GM06990 (cell line): ENCODE data around the gene USP6.

Experiments used
- DNase-seq: peaks from one replicate; pipeline ENCODE4 v3.0.0-alpha.2; 2011; ENCODE audit not compliant: insufficient read length; ENCODE audit errors: extremely low read depth
- H3K27me3 ChIP-seq: replicated peaks from 2 replicates; pipeline ENCODE4 v1.6.0; 2011; ENCODE audit warnings: low read length; ENCODE audit not compliant: control insufficient read depth, insufficient read depth
- H3K36me3 ChIP-seq: 2 replicates; pipeline ENCODE4 v1.5.1; 2011; ENCODE audit warnings: low read length; ENCODE audit not compliant: control insufficient read depth, insufficient read depth
- H3K4me3 ChIP-seq: replicated peaks from 2 replicates; pipeline ENCODE4 v1.5.1; 2011; ENCODE audit warnings: low read depth, mild to moderate bottlenecking, control low read depth, low read length
- CTCF ChIP-seq: IDR thresholded peaks from 2 replicates; pipeline ENCODE4 v1.5.1; 2011; ENCODE audit warnings: low read length, control low read depth, mild to moderate bottlenecking, inconsistent platforms; ENCODE audit not compliant: insufficient read depth, poor library complexity, severe bottlenecking

USP6 gene

DNA sequence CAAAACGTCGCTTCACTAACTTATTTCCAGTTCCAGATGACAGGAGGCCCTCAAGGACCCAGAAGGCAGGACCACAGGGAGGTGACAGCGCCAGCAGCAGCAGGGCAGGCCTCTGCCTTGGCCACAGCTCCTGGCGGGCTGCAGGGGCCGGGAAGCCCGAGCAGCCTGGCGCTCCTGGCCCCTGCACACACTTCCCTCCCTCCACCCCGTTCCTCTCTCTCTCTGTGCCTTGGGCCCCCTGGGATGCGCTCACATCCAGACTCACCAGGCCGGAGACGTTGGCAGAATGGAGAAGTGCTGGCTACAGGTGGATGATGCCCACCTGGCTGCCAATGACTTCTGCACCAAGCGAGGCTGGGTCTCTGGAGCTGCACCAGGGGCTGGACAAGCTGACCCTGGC lies 63.2 kb downstream of the USP6 start:
- TF ChIP-seq CTCF: no peak
- DNase-seq: no peak
- H3K27me3 ChIP-seq: no peaks in the 10 kb centered on the region
- no peak overlapping the region for H3K4me3 ChIP-seq
- peaks cover 5% of the 10 kb centered on the region for H3K36me3 ChIP-seq

- H3K4me3 ChIP-seq: no peak overlapping the region
- TF ChIP-seq CTCF: no peak
- H3K36me3 ChIP-seq: peaks cover 7% of the 10 kb centered on the region
- no peaks in the 10 kb centered on the region for H3K27me3 ChIP-seq
- DNase-seq: no peak
Observed at GRCh38 chr17:5181509-5182305, 65.9 kb downstream of the USP6 start.

DNA sequence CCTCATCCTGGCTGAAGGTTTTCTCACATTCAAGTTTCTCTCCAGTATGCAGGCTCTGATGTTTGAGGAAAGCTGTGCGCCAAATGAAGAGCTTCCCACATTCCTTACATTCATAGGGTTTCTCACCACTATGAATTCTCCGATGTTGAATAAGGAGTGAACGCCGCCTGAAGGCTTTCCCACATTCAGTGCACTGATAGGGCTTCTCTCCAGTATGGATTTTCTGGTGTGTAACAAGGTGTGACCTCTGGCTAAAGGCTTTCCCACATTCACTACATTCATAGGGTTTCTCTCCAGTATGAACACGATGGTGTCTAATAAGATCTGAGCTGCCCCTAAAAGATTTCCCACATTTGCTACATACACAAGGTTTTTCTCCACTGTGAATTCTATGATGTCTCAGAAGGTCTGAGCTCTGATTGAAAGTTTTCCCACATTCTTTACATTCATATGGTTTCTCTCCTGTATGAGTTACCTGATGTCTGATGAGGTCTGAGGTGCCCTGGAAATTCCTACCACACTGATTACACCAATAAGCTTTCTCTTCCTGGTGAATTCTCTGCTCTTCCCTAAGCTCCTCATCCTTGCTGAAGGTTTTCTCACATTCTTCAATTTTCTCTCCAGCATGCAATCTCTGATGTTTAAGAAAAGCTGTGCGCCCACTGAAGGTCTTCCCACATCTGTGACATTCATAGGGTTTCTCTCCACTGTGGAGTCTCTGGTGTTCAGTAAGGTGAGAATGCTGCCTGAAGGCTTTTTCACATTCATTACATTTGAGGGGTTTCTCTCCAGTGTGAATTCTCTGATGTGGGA lies 67.0 kb downstream of the USP6 start:
- peaks cover 7% of the 10 kb centered on the region for H3K36me3 ChIP-seq
- H3K4me3 ChIP-seq: no peak overlapping the region
- DNase-seq: no peak
- H3K27me3 ChIP-seq: no peaks in the 10 kb centered on the region
- no peak for TF ChIP-seq CTCF

DNA sequence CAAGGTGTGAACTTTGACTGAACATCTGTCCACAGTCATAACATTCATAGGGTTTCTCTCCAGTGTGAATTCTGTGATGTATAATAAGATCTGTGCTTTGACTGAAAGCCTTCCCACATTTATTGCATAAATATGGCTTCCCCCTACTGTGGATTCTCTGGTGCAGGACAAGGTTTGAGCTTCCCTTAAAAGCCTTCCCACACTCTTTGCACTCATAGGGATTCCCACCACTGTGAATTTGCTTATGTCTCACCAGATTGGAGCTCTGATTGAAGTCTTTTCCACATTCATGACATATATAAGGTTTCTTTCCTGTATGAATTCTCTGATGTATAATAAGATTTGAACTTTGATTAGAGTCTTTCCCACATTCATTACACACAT lies 67.6 kb downstream of the USP6 start:
- no peak for TF ChIP-seq CTCF
- no peak for DNase-seq
- Histone ChIP-seq H3K4me3 (no peak overlapping the region), H3K27me3 (no peaks in the 10 kb centered on the region), H3K36me3 (peaks cover 7% of the 10 kb centered on the region)

DNA sequence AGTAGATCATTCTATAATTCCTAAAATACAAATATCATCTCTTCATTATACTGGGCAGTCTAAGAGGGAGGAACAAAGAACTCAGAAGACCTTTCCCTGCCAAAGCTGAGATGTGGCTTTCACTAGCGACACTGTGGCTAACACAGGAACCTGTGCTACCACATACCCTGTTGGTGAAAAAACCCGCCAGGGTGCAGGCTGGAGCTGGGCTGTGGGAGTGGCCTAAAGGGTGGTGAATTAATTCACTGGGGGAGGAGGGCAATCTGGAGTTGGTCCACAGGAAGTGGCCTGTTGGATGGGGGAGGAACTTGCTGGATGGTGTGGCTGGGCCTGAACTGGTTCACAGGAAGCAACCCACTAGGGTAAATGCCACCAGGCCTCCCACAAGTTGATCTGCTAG lies 68.5 kb downstream of the USP6 start:
- no peak overlapping the region for H3K4me3 ChIP-seq
- DNase-seq: no peak
- no peak for TF ChIP-seq CTCF
- H3K36me3 ChIP-seq: peaks cover 8% of the 10 kb centered on the region
- no peaks in the 10 kb centered on the region for H3K27me3 ChIP-seq
